H1 (cell line): ENCODE measurements around the gene TSPAN6. TPM values are rescaled to one million over a fixed set of nuclear protein-coding genes. Genes with fewer than 3 reads are reported as not detected.

Experiments used
- BCL11A ChIP-seq, 2 experiments: IDR thresholded peaks; one replicate each; pipeline ENCODE4 v1.6.1; 2011; ENCODE audit warnings: low read depth in 2 of 2, low read length in 2 of 2, mild to moderate bottlenecking in 2 of 2
- CBX8 ChIP-seq: fragments of 300-800, 300-1000 bp; sonication (generic); IDR thresholded peaks from 2 replicates; pipeline ENCODE4 v1.7.1; 2016; ENCODE audit warnings: low read depth, low read length, borderline replicate concordance
- CTBP2 ChIP-seq: IDR thresholded peaks from 2 replicates; pipeline ENCODE4 v1.7.0; 2011; ENCODE audit warnings: borderline replicate concordance, mild to moderate bottlenecking, moderate library complexity, mixed read lengths, low read length; ENCODE audit not compliant: insufficient read depth, insufficient read length
- JUND ChIP-seq: IDR thresholded peaks from 2 replicates; pipeline ENCODE4 v1.6.1; 2011; ENCODE audit warnings: mild to moderate bottlenecking, improper control_type of control experiment, low read length
- KDM4A ChIP-seq: IDR thresholded peaks from one replicate; pipeline ENCODE4 v1.7.1; 2012; ENCODE audit warnings: low read depth, mild to moderate bottlenecking, moderate library complexity, low read length, inconsistent platforms; ENCODE audit not compliant: severe bottlenecking
- POU5F1 ChIP-seq: IDR thresholded peaks from 2 replicates; pipeline ENCODE4 v1.6.1; 2011; ENCODE audit warnings: low read depth, mild to moderate bottlenecking, low read length, moderate library complexity
- RAD21 ChIP-seq, 2 experiments: IDR thresholded peaks in 1 of 2; conservative IDR thresholded peaks in 1 of 2; 2 replicates each; pipeline ENCODE4 v1.6.1; 2011; ENCODE audit warnings: low read depth in 2 of 2, low read length in 2 of 2, improper control_type of control experiment in 1 of 2, inconsistent platforms in 1 of 2, mild to moderate bottlenecking in 1 of 2, moderate library complexity in 1 of 2
- polyA plus RNA-seq, 7 experiments: library from polyadenylated mRNA; depleted of rRNA in 3 of 7; stranded (reverse) in 5 of 7; unstranded in 2 of 7; fragments of >200 nt in 5 of 7; fragments of 200-250 nt in 2 of 7; gene quantifications; 1 replicate in 5 of 7; 2 replicates in 1 of 7; 4 replicates in 1 of 7; pipeline versions ENCODE4 v1.2.1 to v1.2.3, GENCODE V29; 2011 to 2013; ENCODE audit warnings: missing spikeins in 2 of 7, mixed read lengths in 2 of 7
- total RNA-seq: library from RNA; stranded (reverse); fragmentation: NEBNext Ultra II Directional; extraction: Animal tissue kit (Norgen Biotek cat#: 25700); gene quantifications from 2 replicates; pipeline ENCODE4 v1.2.1, GENCODE V29; 2021
- TF ChIP-seq, protein P1 (sequence below): IDR thresholded peaks from 2 replicates; pipeline ENCODE4 v1.6.1; 2011; ENCODE audit warnings: low read length, improper control_type of control experiment
- TF ChIP-seq, protein P2 (sequence below): IDR thresholded peaks from 2 replicates; pipeline ENCODE4 v1.6.1; 2011; ENCODE audit warnings: low read depth, mild to moderate bottlenecking, low read length; ENCODE audit not compliant: insufficient read depth

The TSPAN6 gene
- total and polyA plus RNA-seq, 2 of the 8 experiments (the other 6 are each of a cell fraction or from before 2014, with no cell fraction given), result 58.1 to 67.7 TPM

DNA sequence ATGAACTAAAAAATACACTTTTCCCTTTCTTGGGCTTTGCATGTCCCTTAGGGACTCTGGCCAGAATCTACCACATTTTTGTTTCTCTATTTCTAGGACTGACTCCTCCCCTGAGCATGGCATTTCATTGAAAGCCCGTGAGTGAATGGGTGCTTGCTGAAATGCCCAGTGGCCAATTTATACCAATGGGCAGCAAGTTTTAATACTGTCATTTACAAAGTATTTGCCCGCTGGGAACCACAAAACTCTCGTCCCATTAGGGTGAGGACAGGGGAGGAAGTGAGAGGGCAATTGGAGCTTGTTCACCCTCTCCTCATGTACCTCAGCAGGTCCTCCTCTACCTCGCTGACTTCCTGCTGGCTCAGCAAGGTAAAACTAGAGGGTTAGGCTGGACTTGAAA is 8.5 kb upstream of the TSPAN6 start (continued):
- TF ChIP-seq, protein P1, sequence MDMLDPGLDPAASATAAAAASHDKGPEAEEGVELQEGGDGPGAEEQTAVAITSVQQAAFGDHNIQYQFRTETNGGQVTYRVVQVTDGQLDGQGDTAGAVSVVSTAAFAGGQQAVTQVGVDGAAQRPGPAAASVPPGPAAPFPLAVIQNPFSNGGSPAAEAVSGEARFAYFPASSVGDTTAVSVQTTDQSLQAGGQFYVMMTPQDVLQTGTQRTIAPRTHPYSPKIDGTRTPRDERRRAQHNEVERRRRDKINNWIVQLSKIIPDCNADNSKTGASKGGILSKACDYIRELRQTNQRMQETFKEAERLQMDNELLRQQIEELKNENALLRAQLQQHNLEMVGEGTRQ, result no peak
- TF ChIP-seq KDM4A (no peak), POU5F1 (no peak), RAD21 (IDR thresholded peaks at IDR 0.05 in 1 of 2, conservative IDR thresholded peaks at IDR 0.05 in 1 of 2; ENCODE audit: low read depth in 2 of 2, low read length in 2 of 2) (no peak), JUND (no peak), CTBP2 (no peak), CBX8 (no peak), BCL11A (IDR thresholded peaks at IDR 0.05; ENCODE audit: low read depth in 2 of 2, low read length in 2 of 2) (no peak)
- TF ChIP-seq, protein P2, sequence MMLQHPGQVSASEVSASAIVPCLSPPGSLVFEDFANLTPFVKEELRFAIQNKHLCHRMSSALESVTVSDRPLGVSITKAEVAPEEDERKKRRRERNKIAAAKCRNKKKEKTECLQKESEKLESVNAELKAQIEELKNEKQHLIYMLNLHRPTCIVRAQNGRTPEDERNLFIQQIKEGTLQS, result no peak
